Thyroid gland (tissue), 4 donors: Measurements from ENCODE around the gene ARL6IP4. TPM values are rescaled to one million over a fixed set of nuclear protein-coding genes. Genes with fewer than 3 reads are reported as not detected.
"Not testable (repeated sequence)": the region's sequence is repeated elsewhere in the genome, so short reads cannot be mapped to it uniquely, and the experiment has no call there.

Source experiments
- DNase-seq, 2 donors: peaks; one replicate each; pipeline ENCODE4 v3.0.0-alpha.2; 2019
- H3K27ac ChIP-seq, 3 donors: fragments of 200-600 bp; sonication (generic); 1 replicate in 2 of 3; 2 replicates in 1 of 3; pipeline ENCODE4 v1.5.1; 2016 to 2019; ENCODE audit warnings: mild to moderate bottlenecking in 1 of 3, moderate library complexity in 1 of 3
- H3K27me3 ChIP-seq: fragments of 200-600 bp; sonication (generic); one replicate; pipeline ENCODE4 v1.5.1; 2019
- H3K36me3 ChIP-seq, 2 donors: fragments of 200-600 bp; sonication (generic); one replicate each; pipeline ENCODE4 v1.5.1; 2016 to 2019
- H3K4me1 ChIP-seq, 2 donors: fragments of 200-600 bp; sonication (generic); one replicate each; pipeline ENCODE4 v1.5.1; 2017 to 2019
- H3K4me3 ChIP-seq, 3 donors: fragments of 200-600 bp; sonication (generic); replicated peaks in 1 of 3; 1 replicate in 2 of 3; 2 replicates in 1 of 3; pipeline ENCODE4 v1.5.1; 2016; ENCODE audit warnings: mild to moderate bottlenecking in 1 of 3
- H3K9me3 ChIP-seq: fragments of 200-600 bp; sonication (generic); one replicate; pipeline ENCODE4 v1.5.1; 2017
- CTCF ChIP-seq, 6 experiments: fragments of 200-600 bp in 3 of 6; fragments of 450-650 bp in 3 of 6; sonication (generic) in 3 of 6; IDR thresholded peaks; one replicate each; pipeline ENCODE4 v1.5.1; 2016 to 2019; ENCODE audit warnings: antibody characterized with exemption in 6 of 6, mild to moderate bottlenecking in 2 of 6, inconsistent platforms in 1 of 6, moderate library complexity in 1 of 6
- POLR2A ChIP-seq, 2 donors: fragments of 450-650 bp; IDR thresholded peaks; one replicate each; pipeline ENCODE4 v1.6.1; 2017; ENCODE audit warnings: antibody characterized with exemption in 2 of 2, mild to moderate bottlenecking in 2 of 2, moderate library complexity in 1 of 2
- WGBS, 2 donors: methylation state at CpG; one replicate each; pipeline ENCODE4 v1.1.5; 2017; 5-methylcytosine and 5-hydroxymethylcytosine counted together
- intact Hi-C: fragments of 100-400 bp; cut with DNase I; formaldehyde crosslinking; loops from one replicate; pipeline ENCODE4 v1.15.1; 2023
- total RNA-seq, 4 donors: library from RNA; depleted of rRNA; stranded (reverse); fragments of >200 nt; gene quantifications; one replicate each; pipeline ENCODE4 v1.2.3, GENCODE V29; 2016

The ARL6IP4 gene
- total RNA-seq, 4 donors from 2014 or later, result 210 to 281 (median 262) TPM

- Histone ChIP-seq H3K4me3 (no peak overlapping the region), H3K36me3 (no peaks in the 10 kb centered on the region), H3K4me1 (peaks cover 0 to 4% of the 10 kb centered on the region in 2 donors), H3K27ac (no peak overlapping the region), H3K9me3 (no peaks in the 10 kb centered on the region), H3K27me3 (no peaks in the 10 kb centered on the region)
- intact Hi-C loops, result no loop called here
- no peak for TF ChIP-seq POLR2A (IDR thresholded peaks at IDR 0.05)
- no peak for TF ChIP-seq CTCF (IDR thresholded peaks at IDR 0.05)
- no peak for DNase-seq
- 88 to 89% methylated on average over 4 of the region's 4 CpGs for WGBS, 2 donors
These were observed 41.4 kb upstream of the ARL6IP4 start for GRCh38 chr12:122939125-122939524.

GRCh38 chr12:122941351-122941750 is 39.1 kb upstream of the ARL6IP4 start:
- WGBS, 2 donors, result 85 to 95% methylated on average over 5 of the region's 5 CpGs
- DNase-seq, H3K27me3 ChIP-seq, H3K36me3 ChIP-seq, H3K9me3 ChIP-seq, H3K27ac ChIP-seq, H3K4me3 ChIP-seq, H3K4me1 ChIP-seq, intact Hi-C loops: not testable (repeated sequence)

- Histone ChIP-seq H3K4me3 (no peak overlapping the region), H3K36me3 (no peaks in the 10 kb centered on the region), H3K4me1 (peaks cover 0 to 18% of the 10 kb centered on the region in 2 donors), H3K27me3 (no peaks in the 10 kb centered on the region), H3K27ac (peak overlapping the region in 2 of 3 donors; percentile 19 to 46), H3K9me3 (no peaks in the 10 kb centered on the region)
- WGBS, 2 donors, result 91 to 100% methylated on average over 2 of the region's 2 CpGs
- intact Hi-C loops, result no loop called here
- no peak for TF ChIP-seq CTCF (IDR thresholded peaks at IDR 0.05)
- TF ChIP-seq POLR2A (IDR thresholded peaks at IDR 0.05), result no peak
- DNase-seq, result no peak
These were observed 37.8 kb upstream of the ARL6IP4 start for GRCh38 chr12:122942637-122943036.

GRCh38 chr12:122943196-122943595 is 37.3 kb upstream of the ARL6IP4 start:
- WGBS, 2 donors, result 59 to 77% methylated on average over 13 of the region's 13 CpGs
- Histone ChIP-seq H3K4me3 (no peak overlapping the region), H3K27me3 (no peaks in the 10 kb centered on the region), H3K4me1 (peaks cover 0 to 18% of the 10 kb centered on the region in 2 donors), H3K27ac (peak overlapping the region in 2 of 3 donors; percentile 19 to 46), H3K9me3 (no peaks in the 10 kb centered on the region), H3K36me3 (no peaks in the 10 kb centered on the region)
- no peak for DNase-seq
- intact Hi-C loops, result no loop called here
- no peak for TF ChIP-seq POLR2A (IDR thresholded peaks at IDR 0.05)
- no peak for TF ChIP-seq CTCF (IDR thresholded peaks at IDR 0.05)

GRCh38 chr12:122944605-122945592 is 35.6 kb upstream of the ARL6IP4 start:
- Histone ChIP-seq H3K9me3 (no peaks in the 10 kb centered on the region), H3K27ac (peak overlapping the region in 1 of 3 donors; percentile 46), H3K4me3 (no peak overlapping the region), H3K4me1 (peaks cover 0 to 18% of the 10 kb centered on the region in 2 donors), H3K27me3 (no peaks in the 10 kb centered on the region), H3K36me3 (no peaks in the 10 kb centered on the region)
- intact Hi-C loops, result no loop called here
- no peak for DNase-seq
- WGBS, 2 donors, result 78 to 89% methylated on average over 11 to 12 of the region's 14 CpGs
- no peak for TF ChIP-seq POLR2A (IDR thresholded peaks at IDR 0.05)
- no peak for TF ChIP-seq CTCF (IDR thresholded peaks at IDR 0.05)
